Astrocyte of the cerebellum (primary cell): ENCODE measurements around the gene SPN.
"Not testable (repeated sequence)": the region's sequence is repeated elsewhere in the genome, so short reads cannot be mapped to it uniquely, and the experiment has no call there.

Source experiments
- DNase-seq: peaks from one replicate; pipeline ENCODE4 v3.0.0-alpha.2; 2011; ENCODE audit warnings: low read depth
- H3K4me3 ChIP-seq: 2 replicates; pipeline ENCODE4 v1.5.1; 2011; ENCODE audit warnings: mild to moderate bottlenecking, low read depth, low read length, moderate library complexity
- CTCF ChIP-seq: IDR thresholded peaks from 2 replicates; pipeline ENCODE4 v1.5.1; 2012; ENCODE audit warnings: low read length, low read depth, moderate library complexity, mild to moderate bottlenecking; ENCODE audit errors: missing control alignments
- in situ Hi-C: cut with HindIII; loops from 2 replicates; pipeline ENCODE4 v1.10.0; 2017; ENCODE audit warnings: low sequenced_read_pairs

The SPN gene

GRCh38 chr16:29649588-29650494 is 13.2 kb upstream of the SPN start:
- no peak overlapping the region for H3K4me3 ChIP-seq
- TF ChIP-seq CTCF: no peak
- no peak for DNase-seq
- in situ Hi-C loops: no loop called here

GRCh38 chr16:29650771-29651170 is 12.3 kb upstream of the SPN start:
- no peak overlapping the region for H3K4me3 ChIP-seq
- in situ Hi-C loops: no loop called here
- no peak for TF ChIP-seq CTCF
- no peak for DNase-seq

- in situ Hi-C loops: no loop called here
- H3K4me3 ChIP-seq: no peak overlapping the region
- TF ChIP-seq CTCF: no peak
- no peak for DNase-seq
Measured at GRCh38 chr16:29651774-29652349, 11.2 kb upstream of the SPN start.

GRCh38 chr16:29653471-29653870 is 9.6 kb upstream of the SPN start:
- in situ Hi-C loops: no loop called here
- no peak overlapping the region for H3K4me3 ChIP-seq
- no peak for TF ChIP-seq CTCF
- DNase-seq: no peak

GRCh38 chr16:29653890-29654289 is 9.2 kb upstream of the SPN start:
- H3K4me3 ChIP-seq, in situ Hi-C loops, DNase-seq: not testable (repeated sequence)

GRCh38 chr16:29656688-29657523 is 6.1 kb upstream of the SPN start:
- no peak for DNase-seq
- H3K4me3 ChIP-seq: no peak overlapping the region
- in situ Hi-C loops: no loop called here
- no peak for TF ChIP-seq CTCF
